T-helper 9 cell (primary cell): ENCODE measurements around the gene SLC39A1.

Experiments used
- DNase-seq: peaks from one replicate; pipeline ENCODE4 v3.0.0-alpha.2; 2020

The SLC39A1 gene

GRCh38 chr1:153946622-153947241, 16.6 kb downstream of the SLC39A1 start, which contains the start of gene DENND4B:
Gene DENND4B, minus strand, starts transcription at chr1:153946718. Its CDS starts 2,344 bp downstream, at chr1:153944374.
- peak; percentile 61 for DNase-seq

- DNase-seq: peak; percentile 69
These were observed 17.3 kb downstream of the SLC39A1 start for GRCh38 chr1:153945795-153946621.

- peak; percentile 76 for DNase-seq
These were observed 18.1 kb downstream of the SLC39A1 start for GRCh38 chr1:153945131-153945794.

GRCh38 chr1:153944827-153945117, 18.6 kb downstream of the SLC39A1 start:
- DNase-seq: no peak

GRCh38 chr1:153944005-153944826, 19.1 kb downstream of the SLC39A1 start:
- no peak for DNase-seq

GRCh38 chr1:153942766-153943549, 20.4 kb downstream of the SLC39A1 start:
- DNase-seq: no peak

- DNase-seq: no peak
These were observed 21.3 kb downstream of the SLC39A1 start for GRCh38 chr1:153941826-153942725.

GRCh38 chr1:153940756-153941155, 22.6 kb downstream of the SLC39A1 start:
- DNase-seq: no peak

- no peak for DNase-seq
These were observed 23.9 kb downstream of the SLC39A1 start for GRCh38 chr1:153939476-153939875.

GRCh38 chr1:153938996-153939395, 24.3 kb downstream of the SLC39A1 start:
- DNase-seq: no peak

GRCh38 chr1:153937331-153937730, 26.0 kb downstream of the SLC39A1 start:
- DNase-seq: no peak

- no peak for DNase-seq
These were observed 27.1 kb downstream of the SLC39A1 start for GRCh38 chr1:153936011-153936802.

- DNase-seq: no peak
These were observed 28.6 kb downstream of the SLC39A1 start for GRCh38 chr1:153934746-153935145.

GRCh38 chr1:153933955-153934354, 29.4 kb downstream of the SLC39A1 start:
- DNase-seq: no peak

GRCh38 chr1:153933430-153933829, 29.9 kb downstream of the SLC39A1 start:
- no peak for DNase-seq

- no peak for DNase-seq
These were observed 30.9 kb downstream of the SLC39A1 start for GRCh38 chr1:153932156-153933131.

- DNase-seq: no peak
These were observed 33.1 kb downstream of the SLC39A1 start for GRCh38 chr1:153929981-153930948.

- DNase-seq: no peak
These were observed 33.9 kb downstream of the SLC39A1 start for GRCh38 chr1:153929426-153929825.
